GM13977 (cell line): ENCODE data around the gene BRS3.

Source experiments
- DNase-seq: peaks from one replicate; pipeline ENCODE4 v3.0.0; 2012; ENCODE audit warnings: low spot score
- in situ Hi-C: fragments of 300-500 bp; cut with MboI; formaldehyde crosslinking; loops from one replicate; pipeline ENCODE4 v1.12.0; 2022; ENCODE audit warnings: low sequenced_read_pairs, low pct_unique_long_range_greater_than_20kb, mixed read lengths, inconsistent platforms; ENCODE audit not compliant: unreplicated experiment
- TF ChIP-seq, protein P1 (sequence below): IDR thresholded peaks from 2 replicates; pipeline ENCODE4 v1.5.1; 2012; ENCODE audit warnings: mild to moderate bottlenecking, control low read depth; ENCODE audit not compliant: insufficient read depth; ENCODE audit errors: extremely low read depth, missing control alignments

BRS3 gene

GRCh38 chrX:136452614-136453013, 35.1 kb upstream of the BRS3 start:
- TF ChIP-seq, protein P1, sequence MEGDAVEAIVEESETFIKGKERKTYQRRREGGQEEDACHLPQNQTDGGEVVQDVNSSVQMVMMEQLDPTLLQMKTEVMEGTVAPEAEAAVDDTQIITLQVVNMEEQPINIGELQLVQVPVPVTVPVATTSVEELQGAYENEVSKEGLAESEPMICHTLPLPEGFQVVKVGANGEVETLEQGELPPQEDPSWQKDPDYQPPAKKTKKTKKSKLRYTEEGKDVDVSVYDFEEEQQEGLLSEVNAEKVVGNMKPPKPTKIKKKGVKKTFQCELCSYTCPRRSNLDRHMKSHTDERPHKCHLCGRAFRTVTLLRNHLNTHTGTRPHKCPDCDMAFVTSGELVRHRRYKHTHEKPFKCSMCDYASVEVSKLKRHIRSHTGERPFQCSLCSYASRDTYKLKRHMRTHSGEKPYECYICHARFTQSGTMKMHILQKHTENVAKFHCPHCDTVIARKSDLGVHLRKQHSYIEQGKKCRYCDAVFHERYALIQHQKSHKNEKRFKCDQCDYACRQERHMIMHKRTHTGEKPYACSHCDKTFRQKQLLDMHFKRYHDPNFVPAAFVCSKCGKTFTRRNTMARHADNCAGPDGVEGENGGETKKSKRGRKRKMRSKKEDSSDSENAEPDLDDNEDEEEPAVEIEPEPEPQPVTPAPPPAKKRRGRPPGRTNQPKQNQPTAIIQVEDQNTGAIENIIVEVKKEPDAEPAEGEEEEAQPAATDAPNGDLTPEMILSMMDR, result no peak
- DNase-seq, result no peak

GRCh38 chrX:136453114-136453513, 34.6 kb upstream of the BRS3 start:
- TF ChIP-seq, protein P1, result no peak
- no peak for DNase-seq
- in situ Hi-C loops, result no loop called here

More at GRCh38 chrX:136452614-136453013, 35.1 kb upstream of the BRS3 start:
- in situ Hi-C loops, result no loop called here

DNA sequence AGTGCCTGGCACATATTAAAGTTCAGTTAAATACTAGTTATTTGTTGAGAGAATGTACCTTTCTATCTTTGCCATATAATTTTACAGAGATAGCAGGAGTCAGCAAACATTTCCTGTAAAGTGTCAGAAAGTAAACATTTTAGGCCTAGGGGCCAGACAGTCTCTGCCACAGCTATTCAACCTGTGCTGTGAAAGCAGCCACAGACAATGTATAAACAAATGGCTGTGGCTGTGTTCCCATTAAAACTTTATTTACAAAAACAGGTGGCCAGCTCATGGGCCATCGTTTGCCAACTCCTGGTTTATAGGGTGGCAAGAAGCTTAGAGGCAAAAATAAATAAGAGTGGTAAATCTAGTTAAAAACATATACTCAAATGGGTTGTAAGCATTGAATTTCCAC, 34.0 kb upstream of the BRS3 start:
- TF ChIP-seq, protein P1, result no peak

GRCh38 chrX:136456133-136456532, 31.6 kb upstream of the BRS3 start:
- TF ChIP-seq, protein P1, result no peak
- no peak for DNase-seq
- in situ Hi-C loops, result no loop called here

More for the DNA sequence above, 34.0 kb upstream of the BRS3 start:
- no peak for DNase-seq
- in situ Hi-C loops, result no loop called here

DNA sequence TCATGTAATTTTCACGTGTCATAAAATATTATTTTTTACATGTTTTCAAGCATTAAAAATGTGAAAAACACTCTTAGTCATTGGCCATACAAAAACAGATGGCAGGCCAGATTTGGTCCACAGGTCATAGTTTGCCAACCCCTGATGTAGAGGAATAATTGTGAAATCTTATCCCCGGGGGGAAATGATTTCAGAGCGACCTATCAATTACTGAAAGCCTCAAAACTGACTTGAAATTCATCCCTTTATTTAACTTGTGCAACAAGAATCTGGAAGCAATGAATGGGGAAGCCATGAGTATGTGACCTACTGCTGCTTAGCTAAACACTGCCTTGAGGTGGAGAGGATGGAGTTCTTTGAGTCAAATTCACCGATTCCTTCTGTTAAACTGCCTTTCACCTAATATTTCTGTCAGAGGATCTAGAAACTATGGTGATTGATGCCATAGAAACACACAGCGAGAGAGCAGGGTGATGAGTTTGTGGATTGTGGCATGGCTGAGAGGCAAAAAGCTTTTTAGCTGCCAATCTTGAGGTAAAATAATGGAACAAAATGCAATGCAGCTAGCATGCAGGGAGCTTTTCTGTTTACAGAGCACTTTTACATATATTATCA, 30.3 kb upstream of the BRS3 start:
- no peak for DNase-seq
- TF ChIP-seq, protein P1, result no peak
- in situ Hi-C loops, result no loop called here

- in situ Hi-C loops, result no loop called here
- DNase-seq, result no peak
- TF ChIP-seq, protein P1, result no peak
These were observed 23.2 kb upstream of the BRS3 start for GRCh38 chrX:136464589-136464988.
